Measurements from ENCODE around the gene SARS2. TPM values are rescaled to one million over a fixed set of nuclear protein-coding genes. Genes with fewer than 3 reads are reported as not detected.
"Not testable (repeated sequence)": the region's sequence is repeated elsewhere in the genome, so short reads cannot be mapped to it uniquely, and the experiment has no call there.

SARS2 gene
- total RNA-seq, 1 donor from 2014 or later, result 42.2 TPM

DNA sequence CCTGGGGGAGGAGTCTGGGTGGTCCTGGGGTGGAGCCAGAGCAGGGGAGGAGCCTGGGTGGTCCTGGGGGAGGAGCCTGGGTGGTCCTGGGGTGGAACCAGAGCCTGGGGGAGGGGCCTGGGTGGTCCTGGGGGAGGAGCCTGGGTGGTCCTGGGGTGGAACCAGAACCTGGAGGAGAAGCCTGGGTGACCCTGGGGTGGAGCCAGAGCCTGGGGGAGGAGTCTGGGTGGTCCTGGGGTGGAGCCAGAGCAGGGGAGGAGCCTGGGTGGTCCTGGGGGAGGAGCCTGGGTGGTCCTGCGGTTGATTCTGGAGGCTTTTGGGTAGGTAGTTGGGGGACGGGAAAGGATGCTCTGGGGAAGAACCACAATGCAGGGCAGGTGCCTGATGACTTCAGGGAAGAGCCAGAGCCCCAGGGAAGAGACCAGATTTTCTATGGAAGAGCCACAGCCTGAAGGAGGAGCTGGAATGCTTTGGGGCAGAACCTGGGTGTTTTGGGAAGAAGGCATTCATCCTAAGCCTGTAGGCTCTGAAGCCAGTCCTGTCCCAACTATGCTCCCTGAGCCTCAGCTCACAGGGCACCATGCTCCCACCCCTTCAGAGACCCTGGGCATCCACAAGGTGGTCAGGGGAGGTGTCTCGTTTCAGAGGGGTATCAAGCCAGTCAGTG, 15.1 kb upstream of the SARS2 start:
- H3K4me3 ChIP-seq (ENCODE audit: low read depth, low read length), result no peak overlapping the region
- TF ChIP-seq, protein P1, sequence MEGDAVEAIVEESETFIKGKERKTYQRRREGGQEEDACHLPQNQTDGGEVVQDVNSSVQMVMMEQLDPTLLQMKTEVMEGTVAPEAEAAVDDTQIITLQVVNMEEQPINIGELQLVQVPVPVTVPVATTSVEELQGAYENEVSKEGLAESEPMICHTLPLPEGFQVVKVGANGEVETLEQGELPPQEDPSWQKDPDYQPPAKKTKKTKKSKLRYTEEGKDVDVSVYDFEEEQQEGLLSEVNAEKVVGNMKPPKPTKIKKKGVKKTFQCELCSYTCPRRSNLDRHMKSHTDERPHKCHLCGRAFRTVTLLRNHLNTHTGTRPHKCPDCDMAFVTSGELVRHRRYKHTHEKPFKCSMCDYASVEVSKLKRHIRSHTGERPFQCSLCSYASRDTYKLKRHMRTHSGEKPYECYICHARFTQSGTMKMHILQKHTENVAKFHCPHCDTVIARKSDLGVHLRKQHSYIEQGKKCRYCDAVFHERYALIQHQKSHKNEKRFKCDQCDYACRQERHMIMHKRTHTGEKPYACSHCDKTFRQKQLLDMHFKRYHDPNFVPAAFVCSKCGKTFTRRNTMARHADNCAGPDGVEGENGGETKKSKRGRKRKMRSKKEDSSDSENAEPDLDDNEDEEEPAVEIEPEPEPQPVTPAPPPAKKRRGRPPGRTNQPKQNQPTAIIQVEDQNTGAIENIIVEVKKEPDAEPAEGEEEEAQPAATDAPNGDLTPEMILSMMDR (conservative IDR thresholded peaks at IDR 0.05; ENCODE audit: low read depth, low read length), result no peak
- DNase-seq (ENCODE audit: low read depth), result no peak

DNA sequence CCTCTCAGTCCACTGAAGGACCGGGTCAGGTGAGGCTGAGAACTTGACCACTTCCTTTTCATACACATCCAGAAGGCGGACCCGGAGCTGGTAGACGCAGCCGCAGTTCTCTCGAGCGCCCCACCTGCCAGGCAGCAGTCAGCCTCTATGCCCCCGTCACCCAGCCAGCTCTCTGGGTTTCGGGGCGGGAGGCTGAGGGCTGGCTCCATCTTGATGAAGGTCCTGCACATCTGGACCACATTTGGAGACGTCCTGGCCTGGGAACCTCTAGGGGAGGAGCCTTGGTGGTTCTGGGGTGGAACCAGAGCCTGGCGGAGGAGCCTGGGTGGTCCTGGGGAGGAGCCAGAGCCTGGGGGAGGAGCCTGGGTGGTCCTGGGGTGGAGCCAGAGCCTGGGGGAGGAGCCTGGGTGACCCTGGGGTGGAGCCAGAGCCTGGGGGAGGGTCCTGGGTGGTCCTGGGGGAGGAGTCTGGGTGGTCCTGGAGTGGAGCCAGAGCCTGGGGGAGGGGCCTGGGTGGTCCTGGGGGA, 14.5 kb upstream of the SARS2 start:
- TF ChIP-seq, protein P1 (conservative IDR thresholded peaks at IDR 0.05; ENCODE audit: low read depth, low read length), result no peak
- DNase-seq (ENCODE audit: low read depth), result no peak
- H3K4me3 ChIP-seq (ENCODE audit: low read depth, low read length), result no peak overlapping the region

DNA sequence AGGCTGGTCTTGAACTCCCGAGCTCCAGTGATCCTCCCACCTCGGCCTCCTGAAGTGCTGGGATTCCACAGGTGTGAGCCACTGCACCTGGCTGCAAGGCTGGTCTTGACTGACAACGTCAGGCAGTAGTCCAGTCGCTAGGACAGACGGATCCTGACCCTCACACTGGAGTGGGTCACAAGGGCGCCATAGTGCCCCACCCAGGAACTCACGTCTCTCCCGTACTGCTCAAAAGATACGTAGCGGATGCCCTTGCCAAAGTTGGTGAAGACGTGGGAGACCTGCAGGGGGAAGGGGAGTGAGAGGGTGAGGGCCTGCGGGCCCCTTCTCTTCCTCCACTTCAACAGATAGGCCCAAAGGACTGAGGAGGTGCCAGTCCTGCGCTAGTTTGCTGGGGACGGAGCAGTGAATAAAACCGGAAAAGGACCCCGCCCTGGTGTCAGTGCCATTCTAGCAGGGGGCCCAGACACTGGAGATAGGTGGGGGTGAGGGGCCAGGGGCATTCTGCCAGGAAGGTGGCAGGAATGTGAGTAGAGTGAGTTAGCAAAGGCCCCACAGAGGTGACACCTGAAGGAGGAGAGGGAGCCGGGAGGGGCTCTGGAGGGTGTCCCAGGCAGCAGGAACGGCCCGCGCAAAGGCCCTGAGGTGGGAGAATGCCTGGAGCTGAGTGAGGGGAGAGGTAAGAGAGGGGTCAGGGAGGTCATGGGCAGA, 12.1 kb upstream of the SARS2 start:
- no peak for DNase-seq (ENCODE audit: low read depth)
- TF ChIP-seq, protein P1 (conservative IDR thresholded peaks at IDR 0.05; ENCODE audit: low read depth, low read length), result no peak
- no peak overlapping the region for H3K4me3 ChIP-seq (ENCODE audit: low read depth, low read length)

DNA sequence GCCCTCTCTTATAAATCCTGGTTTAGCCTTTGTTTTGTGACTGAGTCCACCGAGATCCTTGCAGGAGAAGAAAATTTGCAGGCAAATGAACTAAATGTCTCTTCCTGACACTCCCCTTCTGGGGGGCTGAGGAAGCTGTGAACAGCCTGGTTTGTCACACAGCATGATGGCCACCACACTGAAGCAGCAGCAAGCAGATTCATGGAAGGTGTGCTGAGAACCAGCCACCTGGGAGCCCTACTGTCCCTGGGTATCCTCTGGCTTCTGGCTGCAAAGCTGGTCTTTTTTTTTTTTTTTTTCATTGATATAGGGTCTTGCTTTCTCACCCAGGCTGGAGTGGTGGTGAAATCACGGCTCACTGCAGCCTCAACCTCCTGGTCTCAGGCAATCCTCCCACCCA, 11.4 kb upstream of the SARS2 start:
- H3K4me3 ChIP-seq (ENCODE audit: low read depth, low read length), result no peak overlapping the region
- TF ChIP-seq, protein P1 (conservative IDR thresholded peaks at IDR 0.05; ENCODE audit: low read depth, low read length), result no peak
- DNase-seq (ENCODE audit: low read depth), result no peak

DNA sequence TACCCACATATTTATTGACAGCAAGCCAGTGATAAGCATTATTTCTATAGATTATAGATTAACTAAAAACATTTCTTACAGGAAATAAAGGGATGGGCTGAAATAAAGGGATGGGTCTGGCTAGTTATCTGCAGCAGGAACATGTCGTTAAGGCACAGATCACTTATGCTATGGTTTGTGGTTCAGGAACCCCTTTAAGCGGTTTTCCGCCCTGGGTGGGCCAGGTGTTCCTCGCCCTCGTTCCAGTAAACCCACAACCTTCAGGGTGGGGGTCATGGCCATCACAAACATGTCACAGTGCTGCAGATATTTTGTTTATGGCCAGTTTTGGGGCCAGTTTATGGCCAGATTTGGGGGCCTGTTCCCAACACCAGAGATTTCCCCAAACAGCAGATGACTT, 10.9 kb upstream of the SARS2 start:
- DNase-seq (ENCODE audit: low read depth); H3K4me3 ChIP-seq (ENCODE audit: low read depth, low read length): not testable (repeated sequence)

DNA sequence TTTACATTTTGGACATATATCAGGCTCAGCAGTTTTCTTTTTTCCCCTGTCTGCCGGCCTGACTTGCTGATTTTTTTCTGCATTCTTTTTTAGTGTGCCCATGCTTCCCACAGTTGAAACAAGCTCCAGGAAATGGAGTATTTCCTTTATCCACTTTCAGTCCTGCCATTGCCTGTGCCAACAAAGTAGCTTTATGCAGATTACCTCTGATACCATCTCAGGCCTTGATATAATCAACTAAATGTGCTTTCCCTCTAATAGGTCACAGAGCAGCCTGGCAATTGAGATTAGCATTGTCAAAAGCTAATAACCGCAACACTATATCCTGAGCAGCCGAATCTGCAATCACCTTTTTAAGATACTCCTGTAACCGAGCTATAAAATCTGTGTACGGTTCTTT, 9.4 kb upstream of the SARS2 start:
- no peak overlapping the region for H3K4me3 ChIP-seq (ENCODE audit: low read depth, low read length)
- no peak for DNase-seq (ENCODE audit: low read depth)
- TF ChIP-seq, protein P1 (conservative IDR thresholded peaks at IDR 0.05; ENCODE audit: low read depth, low read length), result no peak

DNA sequence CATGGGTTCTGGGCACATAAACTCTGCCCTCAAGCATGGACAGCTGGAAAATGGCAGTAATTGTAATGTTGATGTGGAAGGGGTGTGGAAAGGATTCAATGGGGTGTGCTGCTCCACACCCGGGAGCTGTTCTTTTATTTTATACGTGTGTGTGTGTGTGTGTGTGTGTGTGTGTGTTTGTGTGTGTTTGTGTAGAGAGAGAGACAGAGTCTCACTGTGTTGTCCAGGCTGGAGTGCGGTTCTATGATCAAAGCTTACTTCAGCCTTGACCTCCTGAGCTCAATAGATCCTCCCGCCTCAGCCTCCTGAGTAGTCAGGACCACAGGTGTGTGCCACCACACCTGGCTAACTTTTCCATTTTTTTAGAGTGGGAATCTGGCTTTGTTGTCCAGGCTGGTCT, 3.0 kb upstream of the SARS2 start:
- no peak for DNase-seq (ENCODE audit: low read depth)
- no peak overlapping the region for H3K4me3 ChIP-seq (ENCODE audit: low read depth, low read length)
- TF ChIP-seq, protein P1 (conservative IDR thresholded peaks at IDR 0.05; ENCODE audit: low read depth, low read length), result no peak
